Pancreas (tissue), 10 donors: Measurements from ENCODE around the gene PCDHB1. TPM values are rescaled to one million over a fixed set of nuclear protein-coding genes. Genes with fewer than 3 reads are reported as not detected.
"Not testable (repeated sequence)": the region's sequence is repeated elsewhere in the genome, so short reads cannot be mapped to it uniquely, and the experiment has no call there.

Experiments
- ATAC-seq, 4 donors: fragments of 200-7000 bp; cut with Tn5 transposase; one replicate each; pipeline versions ENCODE4 v1.8.0 to v1.9.1; 2020; ENCODE audit warnings: mild to moderate bottlenecking in 4 of 4, moderate library complexity in 4 of 4
- DNase-seq, 6 donors: peaks; one replicate each; pipeline ENCODE4 v3.0.0-alpha.2; 2020
- FAIRE-seq: peaks from 2 replicates; lab custom pipeline; 2012; peaks lifted over from hg19 to GRCh38; lab: Jason Lieb, UNC
- H3K27ac ChIP-seq, 4 donors: fragments of 200-600 bp; sonication (generic); 1 replicate in 3 of 4; 2 replicates in 1 of 4; pipeline versions ENCODE4 v1.5.0 to v1.8.0; 2020
- H3K27me3 ChIP-seq, 4 donors: fragments of 200-600 bp; one replicate each; pipeline ENCODE4 v1.8.0; 2021
- H3K36me3 ChIP-seq, 3 donors: fragments of 200-600 bp; sonication (generic) in 1 of 3; one replicate each; pipeline versions ENCODE4 v1.5.0 to v1.8.0; 2020 to 2021
- H3K4me1 ChIP-seq, 3 donors: fragments of 200-600 bp; one replicate each; pipeline ENCODE4 v1.8.0; 2021
- H3K4me3 ChIP-seq, 4 donors: fragments of 200-600 bp; sonication (generic) in 2 of 4; one replicate each; pipeline versions ENCODE4 v1.5.0 to v1.8.0; 2020 to 2021
- H3K9me3 ChIP-seq, 4 donors: fragments of 200-600 bp; one replicate each; pipeline ENCODE4 v1.8.0; 2021
- CTCF ChIP-seq, 4 donors: fragments of 200-600 bp; sonication (generic) in 3 of 4; IDR thresholded peaks; one replicate each; pipeline versions ENCODE4 v1.5.0 to v1.8.0; 2021; ENCODE audit warnings: antibody characterized with exemption in 4 of 4
- WGBS, 2 donors: extraction: QIAGEN DNeasy Blood & Tissue Kit; methylation state at CpG; one replicate each; pipeline ENCODE4 v1.1.7; 2013; 5-methylcytosine and 5-hydroxymethylcytosine counted together
- intact Hi-C, 3 donors: fragments of 100-400 bp; cut with DNase I; formaldehyde crosslinking; loops; one replicate each; pipeline versions ENCODE4 v1.11.1 to v1.14.2; 2022
- polyA plus RNA-seq, 2 donors: library from polyadenylated mRNA; stranded (reverse); fragments of 200-250 nt; gene quantifications; one replicate each; pipeline ENCODE4 v1.2.3, GENCODE V29; 2013
- total RNA-seq, 6 donors: library from RNA; stranded (reverse); fragmentation: NEBNext Ultra II Directional in 4 of 6; extraction: Animal tissue kit (Norgen Biotek cat#: 25700) in 4 of 6; gene quantifications; one replicate each; pipeline versions ENCODE4 v1.2.1 to v1.2.4, GENCODE V29; 2021 to 2023
- donor health status: healthy with polysubstance abuse.
- donor health status: DM: no; HTN: no; CAD: no; lungs with moderate emphysema.
- donor health status: DM: no; HTN: no; CAD: no.
- donor health status: control.
- donor health status: control.
- donor health status: Bipolar disorder and iron deficiency.
- donor health status: DM: yes; HTN: yes; CAD: no.
- donor health status: DM: no; HTN: no; CAD: no.
- donor health status: DM: no; HTN: no; CAD: no.
- donor health status: DM: yes; HTN: yes; CAD: no.

Gene PCDHB1
- total and polyA plus RNA-seq, 8 donors = 0.02 to 0.35 (median 0.11) TPM

GRCh38 chr5:141101059-141101458, 49.9 kb downstream of the PCDHB1 start:
- peak overlapping the region in 2 of 4 donors; percentile 5 to 26 for H3K4me3 ChIP-seq
- FAIRE-seq = no peak
- WGBS, 2 donors = 27 to 43% methylated on average over 20 of the region's 20 CpGs
- TF ChIP-seq CTCF (IDR thresholded peaks at IDR 0.05) = no peak
- no peaks in the 10 kb centered on the region for H3K36me3 ChIP-seq
- no peak for DNase-seq
- intact Hi-C loops = no loop called here
- no peak overlapping the region for H3K27ac ChIP-seq
- peaks cover 0 to 6% (median 0%) of the 10 kb centered on the region in 4 donors for H3K27me3 ChIP-seq
- H3K9me3 ChIP-seq = peaks cover 0 to 5% (median 0%) of the 10 kb centered on the region in 4 donors
- ATAC-seq = peak in 2 of 4 donors; percentile 52 to 64
- no peaks in the 10 kb centered on the region for H3K4me1 ChIP-seq

- DNase-seq, H3K36me3 ChIP-seq, H3K9me3 ChIP-seq, H3K27me3 ChIP-seq, H3K27ac ChIP-seq, FAIRE-seq, H3K4me1 ChIP-seq, intact Hi-C loops, H3K4me3 ChIP-seq, ATAC-seq: not testable (repeated sequence)
- 24 to 48% methylated on average over 19 to 39 of the region's 39 CpGs for WGBS, 2 donors
These were observed 50.9 kb downstream of the PCDHB1 start for GRCh38 chr5:141102070-141102469.

GRCh38 chr5:141102471-141102870, 51.3 kb downstream of the PCDHB1 start:
- H3K4me1 ChIP-seq, H3K27me3 ChIP-seq, H3K36me3 ChIP-seq, intact Hi-C loops, H3K9me3 ChIP-seq, H3K27ac ChIP-seq, ATAC-seq, DNase-seq, FAIRE-seq, H3K4me3 ChIP-seq: not testable (repeated sequence)
- 23 to 46% methylated on average over 6 to 34 of the region's 38 CpGs for WGBS, 2 donors

GRCh38 chr5:141105350-141105749, 54.2 kb downstream of the PCDHB1 start:
- DNase-seq = no peak
- no peak for TF ChIP-seq CTCF (IDR thresholded peaks at IDR 0.05)
- ATAC-seq = no peak
- no peak for FAIRE-seq
- Histone ChIP-seq H3K27me3 (peaks cover 0 to 6% (median 0%) of the 10 kb centered on the region in 4 donors), H3K4me1 (no peaks in the 10 kb centered on the region), H3K36me3 (no peaks in the 10 kb centered on the region), H3K9me3 (peaks cover 0 to 5% (median 0%) of the 10 kb centered on the region in 4 donors), H3K27ac (no peak overlapping the region), H3K4me3 (no peak overlapping the region)
- intact Hi-C loops = no loop called here
- WGBS, 2 donors = 55 to 83% methylated on average over 2 of the region's 2 CpGs

Other genes starting within 250 kb of the PCDHB1 start
- 1 to 10 TPM in 4 of 6 donors, under 1 TPM in 2; 0.74 to 3.1 (median 1.5) TPM for gene PCDHA4, start 244.3 kb upstream of the PCDHB1 start, total RNA-seq
- gene PCDHA4, start 244.3 kb upstream of the PCDHB1 start, polyA plus RNA-seq = under 1 TPM; 0.53 to 0.70 TPM
- under 1 TPM; 0.24 to 0.92 (median 0.48) TPM for gene PCDHA5, start 229.8 kb upstream of the PCDHB1 start, total RNA-seq
- under 1 TPM; 0.80 to 0.96 TPM for gene PCDHA5, start 229.8 kb upstream of the PCDHB1 start, polyA plus RNA-seq
- gene PCDHA6, start 223.4 kb upstream of the PCDHB1 start, total RNA-seq = 1 to 10 TPM in 4 of 6 donors, under 1 TPM in 2; 0.31 to 1.7 (median 1.1) TPM
- gene PCDHA6, start 223.4 kb upstream of the PCDHB1 start, polyA plus RNA-seq = 1 to 10 TPM in 1 of 2 donors, under 1 TPM in 1; 0.42 to 1.6 TPM
- gene PCDHA7, start 217.1 kb upstream of the PCDHB1 start, total RNA-seq = under 1 TPM; 0.19 to 0.84 (median 0.44) TPM
- gene PCDHA7, start 217.1 kb upstream of the PCDHB1 start, polyA plus RNA-seq = under 1 TPM; 0.49 to 0.96 TPM
- under 1 TPM; 0.08 to 0.76 (median 0.41) TPM for gene PCDHA8, start 210.2 kb upstream of the PCDHB1 start, total RNA-seq
- gene PCDHA8, start 210.2 kb upstream of the PCDHB1 start, polyA plus RNA-seq = under 1 TPM; 0.30 to 0.40 TPM
- under 1 TPM; 0.12 to 0.55 (median 0.23) TPM for gene PCDHA9, start 203.0 kb upstream of the PCDHB1 start, total RNA-seq
- under 1 TPM in 1 of 2 donors, not detected in 1; 0.19 TPM for gene PCDHA9, start 203.0 kb upstream of the PCDHB1 start, polyA plus RNA-seq
- gene PCDHA10, start 195.5 kb upstream of the PCDHB1 start, total RNA-seq = 1 to 10 TPM; 1.4 to 6.7 (median 3.1) TPM
- gene PCDHA10, start 195.5 kb upstream of the PCDHB1 start, polyA plus RNA-seq = under 1 TPM; 0.16 to 0.34 TPM
- gene PCDHA11, start 182.4 kb upstream of the PCDHB1 start, total RNA-seq = 1 to 10 TPM in 4 of 6 donors, under 1 TPM in 2; 0.78 to 1.6 (median 1.2) TPM
- under 1 TPM; 0.34 to 0.35 TPM for gene PCDHA11, start 182.4 kb upstream of the PCDHB1 start, polyA plus RNA-seq
- gene PCDHA12, start 176.1 kb upstream of the PCDHB1 start, total RNA-seq = 1 to 10 TPM in 4 of 6 donors, under 1 TPM in 2; 0.75 to 1.5 (median 1.3) TPM
- gene PCDHA12, start 176.1 kb upstream of the PCDHB1 start, polyA plus RNA-seq = under 1 TPM; 0.42 to 0.54 TPM
- 1 to 10 TPM in 3 of 6 donors, under 1 TPM in 3; 0.63 to 2.0 (median 1.2) TPM for gene PCDHA13, start 169.2 kb upstream of the PCDHB1 start, total RNA-seq
- gene PCDHA13, start 169.2 kb upstream of the PCDHB1 start, polyA plus RNA-seq = under 1 TPM; 0.27 to 0.35 TPM
- 1 to 10 TPM in 5 of 6 donors, under 1 TPM in 1; 0.98 to 2.0 (median 1.6) TPM for gene PCDHAC1, start 125.1 kb upstream of the PCDHB1 start, total RNA-seq
- under 1 TPM; 0.34 to 0.80 TPM for gene PCDHAC1, start 125.1 kb upstream of the PCDHB1 start, polyA plus RNA-seq
- gene PCDHAC2, start 84.9 kb upstream of the PCDHB1 start, total RNA-seq = 1 to 10 TPM in 1 of 6 donors, under 1 TPM in 5; 0.37 to 1.1 (median 0.68) TPM
- under 1 TPM; 0.08 to 0.73 TPM for gene PCDHAC2, start 84.9 kb upstream of the PCDHB1 start, polyA plus RNA-seq
- gene PCDHB2, start 43.2 kb downstream of the PCDHB1 start, total RNA-seq = 1 to 10 TPM in 2 of 6 donors, under 1 TPM in 4; 0.56 to 2.2 (median 0.62) TPM
- under 1 TPM; 0.23 to 0.70 TPM for gene PCDHB2, start 43.2 kb downstream of the PCDHB1 start, polyA plus RNA-seq
- 1 to 10 TPM in 3 of 6 donors, under 1 TPM in 3; 0.41 to 2.2 (median 1.0) TPM for gene PCDHB3, start 49.1 kb downstream of the PCDHB1 start, total RNA-seq
- gene PCDHB3, start 49.1 kb downstream of the PCDHB1 start, polyA plus RNA-seq = 1 to 10 TPM in 1 of 2 donors, under 1 TPM in 1; 0.42 to 1.4 TPM
- 1 to 10 TPM; 3.3 to 7.2 (median 4.5) TPM for gene PCDHB4, start 70.4 kb downstream of the PCDHB1 start, total RNA-seq
- 1 to 10 TPM; 1.2 to 5.1 TPM for gene PCDHB4, start 70.4 kb downstream of the PCDHB1 start, polyA plus RNA-seq
- 1 to 10 TPM; 2.4 to 6.7 (median 4.6) TPM for gene PCDHB5, start 83.8 kb downstream of the PCDHB1 start, total RNA-seq
- gene PCDHB5, start 83.8 kb downstream of the PCDHB1 start, polyA plus RNA-seq = 1 to 10 TPM; 2.3 to 3.6 TPM
- gene PCDHB6, start 98.7 kb downstream of the PCDHB1 start, total RNA-seq = under 1 TPM; 0.31 to 0.55 (median 0.45) TPM
- gene PCDHB6, start 98.7 kb downstream of the PCDHB1 start, polyA plus RNA-seq = under 1 TPM; 0.46 to 0.52 TPM
- under 1 TPM; 0.23 to 0.70 (median 0.45) TPM for gene PCDHB7, start 121.3 kb downstream of the PCDHB1 start, total RNA-seq
- under 1 TPM; 0.15 to 0.49 TPM for gene PCDHB7, start 121.3 kb downstream of the PCDHB1 start, polyA plus RNA-seq
- 1 to 10 TPM in 5 of 6 donors, under 1 TPM in 1; 0.43 to 2.9 (median 2.4) TPM for gene PCDHB8, start 126.4 kb downstream of the PCDHB1 start, total RNA-seq
- under 1 TPM; 0.46 to 0.49 TPM for gene PCDHB8, start 126.4 kb downstream of the PCDHB1 start, polyA plus RNA-seq
- 1 to 10 TPM in 5 of 6 donors, under 1 TPM in 1; 0.98 to 2.5 (median 1.8) TPM for gene PCDHB16, start 131.0 kb downstream of the PCDHB1 start, total RNA-seq
- gene PCDHB16, start 131.0 kb downstream of the PCDHB1 start, polyA plus RNA-seq = 1 to 10 TPM in 1 of 2 donors, under 1 TPM in 1; 0.87 to 1.5 TPM
- gene PCDHB9, start 135.8 kb downstream of the PCDHB1 start, total RNA-seq = 1 to 10 TPM in 1 of 6 donors, under 1 TPM in 5; 0.35 to 1.1 (median 0.51) TPM
- 1 to 10 TPM in 1 of 2 donors, under 1 TPM in 1; 0.76 to 1.2 TPM for gene PCDHB9, start 135.8 kb downstream of the PCDHB1 start, polyA plus RNA-seq
- 1 to 10 TPM in 1 of 6 donors, under 1 TPM in 5; 0.49 to 1.5 (median 0.63) TPM for gene PCDHB10, start 141.0 kb downstream of the PCDHB1 start, total RNA-seq
- gene PCDHB10, start 141.0 kb downstream of the PCDHB1 start, polyA plus RNA-seq = 1 to 10 TPM in 1 of 2 donors, under 1 TPM in 1; 0.30 to 1.4 TPM
- 1 to 10 TPM; 2.1 to 9.0 (median 4.9) TPM for gene PCDHB11, start 148.3 kb downstream of the PCDHB1 start, total RNA-seq
- gene PCDHB11, start 148.3 kb downstream of the PCDHB1 start, polyA plus RNA-seq = 1 to 10 TPM in 1 of 2 donors, under 1 TPM in 1; 0.72 to 2.3 TPM
- 1 to 10 TPM; 1.3 to 2.5 (median 1.5) TPM for gene PCDHB12, start 157.3 kb downstream of the PCDHB1 start, total RNA-seq
- gene PCDHB12, start 157.3 kb downstream of the PCDHB1 start, polyA plus RNA-seq = 1 to 10 TPM in 1 of 2 donors, under 1 TPM in 1; 0.46 to 1.3 TPM
- 1 to 10 TPM; 2.4 to 3.3 (median 3.0) TPM for gene PCDHB13, start 162.5 kb downstream of the PCDHB1 start, total RNA-seq
- gene PCDHB13, start 162.5 kb downstream of the PCDHB1 start, polyA plus RNA-seq = 1 to 10 TPM; 1.2 to 1.9 TPM
- gene PCDHB14, start 172.0 kb downstream of the PCDHB1 start, total RNA-seq = 1 to 10 TPM; 1.9 to 2.7 (median 2.1) TPM
- gene PCDHB14, start 172.0 kb downstream of the PCDHB1 start, polyA plus RNA-seq = 1 to 10 TPM; 2.8 to 2.9 TPM
- gene PCDHB15, start 194.0 kb downstream of the PCDHB1 start, total RNA-seq = 1 to 10 TPM; 1.7 to 2.6 (median 2.4) TPM
- 1 to 10 TPM; 1.8 to 2.8 TPM for gene PCDHB15, start 194.0 kb downstream of the PCDHB1 start, polyA plus RNA-seq